DMS 273 (cell line): ENCODE measurements around the gene CCDC87.
"Not testable (repeated sequence)": the region's sequence is repeated elsewhere in the genome, so short reads cannot be mapped to it uniquely, and the experiment has no call there.

ENCODE experiments used
- DNase-seq: peaks from one replicate; lab custom pipeline; 2025; ENCODE audit not compliant: unreplicated experiment; lab: John Stamatoyannopoulos, UW

Gene CCDC87

GRCh38 chr11:66592457-66593302, at the start of gene CCDC87, which contains the start of gene CCS:
Gene CCDC87, minus strand, starts transcription at chr11:66593063. Its CDS starts 48 bp downstream, at chr11:66593015.
Gene CCS, plus strand, starts transcription at chr11:66593185. Its CDS starts 77 bp downstream, at chr11:66593262.
- peak; percentile 96 for DNase-seq

- DNase-seq: no peak
Observed at GRCh38 chr11:66641834-66642233, 49.0 kb upstream of the CCDC87 start.

GRCh38 chr11:66639814-66640340, 47.0 kb upstream of the CCDC87 start:
- not testable (repeated sequence) for DNase-seq

GRCh38 chr11:66639066-66639813, 46.4 kb upstream of the CCDC87 start:
- peak; percentile 50 for DNase-seq

- peak; percentile 99 for DNase-seq
Observed at GRCh38 chr11:66638177-66639065, 45.6 kb upstream of the CCDC87 start, which contains the start of gene RBM4. Gene RBM4, plus strand, starts transcription at chr11:66638703. Its CDS starts 1,009 bp downstream, at chr11:66639712.

- DNase-seq: peak; percentile 67
Observed at GRCh38 chr11:66637557-66638176, 44.8 kb upstream of the CCDC87 start.

GRCh38 chr11:66636411-66636810, 43.5 kb upstream of the CCDC87 start:
- no peak for DNase-seq

GRCh38 chr11:66632952-66633351, 40.1 kb upstream of the CCDC87 start:
- DNase-seq: no peak

- no peak for DNase-seq
Observed at GRCh38 chr11:66631883-66632282, 39.0 kb upstream of the CCDC87 start.

GRCh38 chr11:66629356-66629755, 36.5 kb upstream of the CCDC87 start:
- no peak for DNase-seq

GRCh38 chr11:66628061-66628603, 35.3 kb upstream of the CCDC87 start:
- no peak for DNase-seq

- DNase-seq: no peak
Observed at GRCh38 chr11:66626926-66627325, 34.1 kb upstream of the CCDC87 start.

- no peak for DNase-seq
Observed at GRCh38 chr11:66626382-66626781, 33.5 kb upstream of the CCDC87 start.

GRCh38 chr11:66625752-66626149, 32.9 kb upstream of the CCDC87 start:
- DNase-seq: no peak

- no peak for DNase-seq
Observed at GRCh38 chr11:66625041-66625751, 32.3 kb upstream of the CCDC87 start.

GRCh38 chr11:66624450-66624849, 31.6 kb upstream of the CCDC87 start:
- DNase-seq: peak; percentile 30

GRCh38 chr11:66619080-66619554, 26.3 kb upstream of the CCDC87 start:
- DNase-seq: no peak

- DNase-seq: peak; percentile 79
Observed at GRCh38 chr11:66617155-66617834, 24.4 kb upstream of the CCDC87 start.
